Loucy (cell line): ENCODE data around the gene PIBF1.
"Not testable (repeated sequence)": the region's sequence is repeated elsewhere in the genome, so short reads cannot be mapped to it uniquely, and the experiment has no call there.

ENCODE experiments used
- H2AFZ ChIP-seq: fragments of 200-600 bp; sonication (generic); 2 replicates; pipeline ENCODE4 v1.6.0; 2016; ENCODE audit warnings: antibody characterized with exemption, mild to moderate bottlenecking, low read length, moderate library complexity
- H3F3A ChIP-seq: fragments of 200-600 bp; 2 replicates; pipeline ENCODE4 v1.6.0; 2016; ENCODE audit warnings: antibody characterized with exemption, low read depth, mild to moderate bottlenecking
- H3K27me3 ChIP-seq: fragments of 200-600 bp; sonication (generic); 2 replicates; pipeline ENCODE4 v1.6.1; 2014; ENCODE audit warnings: low read length, mild to moderate bottlenecking; ENCODE audit not compliant: insufficient read depth, poor library complexity, severe bottlenecking
- H3K36me3 ChIP-seq: fragments of 200-600 bp; sonication (generic); 2 replicates; pipeline ENCODE4 v1.6.1; 2016; ENCODE audit warnings: low read length; ENCODE audit not compliant: insufficient read depth
- H3K4me1 ChIP-seq: fragments of 200-600 bp; sonication (generic); 2 replicates; pipeline ENCODE4 v1.5.1; 2014; ENCODE audit warnings: low read length, mild to moderate bottlenecking; ENCODE audit not compliant: insufficient read depth, poor library complexity, severe bottlenecking
- H3K4me2 ChIP-seq: fragments of 200-600 bp; sonication (generic); 2 replicates; pipeline ENCODE4 v1.6.0; 2014; ENCODE audit warnings: antibody characterized with exemption, low read length, low read depth, mild to moderate bottlenecking; ENCODE audit not compliant: poor library complexity, severe bottlenecking
- H3K4me3 ChIP-seq: fragments of 200-600 bp; sonication (generic); 2 replicates; pipeline ENCODE4 v1.5.1; 2014; ENCODE audit warnings: low read length, mild to moderate bottlenecking, mixed read lengths; ENCODE audit not compliant: poor library complexity, severe bottlenecking
- H3K79me2 ChIP-seq: fragments of 200-600 bp; sonication (generic); 2 replicates; pipeline ENCODE4 v1.6.1; 2014; ENCODE audit warnings: low read length; ENCODE audit not compliant: insufficient read depth
- H3K9ac ChIP-seq: fragments of 200-600 bp; sonication (generic); 2 replicates; pipeline ENCODE4 v1.6.0; 2014; ENCODE audit warnings: mild to moderate bottlenecking, low read depth, low read length, moderate library complexity; ENCODE audit not compliant: poor library complexity, severe bottlenecking
- H3K9me2 ChIP-seq: fragments of 200-600 bp; sonication (generic); replicated peaks from 2 replicates; pipeline ENCODE4 v1.6.1; 2016; ENCODE audit warnings: low read depth, low read length, mixed read lengths
- H3K9me3 ChIP-seq: fragments of 200-600 bp; sonication (generic); 2 replicates; pipeline ENCODE4 v1.6.1; 2014; ENCODE audit warnings: mild to moderate bottlenecking, antibody characterized with exemption, low read length, low read depth; ENCODE audit not compliant: insufficient read depth
- H4K20me1 ChIP-seq: fragments of 200-600 bp; sonication (generic); 2 replicates; pipeline ENCODE4 v1.6.0; 2014; ENCODE audit warnings: antibody characterized with exemption, low read length, mild to moderate bottlenecking; ENCODE audit not compliant: insufficient read depth, poor library complexity, severe bottlenecking
- CTCF ChIP-seq: fragments of 200-600 bp; sonication (generic); conservative IDR thresholded peaks from 2 replicates; pipeline ENCODE4 v1.5.1; 2014; ENCODE audit warnings: mild to moderate bottlenecking, antibody characterized with exemption, low read length
- EZH2phosphoT487 ChIP-seq: fragments of 200-600 bp; IDR thresholded peaks from 2 replicates; pipeline ENCODE4 v1.6.1; 2018; ENCODE audit warnings: antibody characterized with exemption, mild to moderate bottlenecking, moderate library complexity, borderline replicate concordance

PIBF1 gene

GRCh38 chr13:73040968-73041596, 259.1 kb downstream of the PIBF1 start:
- H3K36me3 ChIP-seq = no peaks in the 10 kb centered on the region
- H3K79me2 ChIP-seq = no peaks in the 10 kb centered on the region
- no peak overlapping the region for H2AFZ ChIP-seq
- H3K4me2 ChIP-seq = peak overlapping the region; percentile 49
- H3K27me3 ChIP-seq = no peaks in the 10 kb centered on the region
- H3K9me2 ChIP-seq = no peaks in the 10 kb centered on the region
- no peak for TF ChIP-seq CTCF
- peak; percentile 85 for TF ChIP-seq EZH2phosphoT487
- no peak overlapping the region for H3K9ac ChIP-seq
- H4K20me1 ChIP-seq = no peaks in the 10 kb centered on the region
- H3K9me3 ChIP-seq = no peaks in the 10 kb centered on the region
- H3K4me1 ChIP-seq = peaks cover 7% of the 10 kb centered on the region
- no peak overlapping the region for H3K4me3 ChIP-seq
- no peaks in the 10 kb centered on the region for H3F3A ChIP-seq

- Histone ChIP-seq H3K9me3 (no peaks in the 10 kb centered on the region), H3K9ac (no peak overlapping the region), H3K27me3 (no peaks in the 10 kb centered on the region), H3K9me2 (no peaks in the 10 kb centered on the region), H3F3A (no peaks in the 10 kb centered on the region), H3K4me3 (no peak overlapping the region), H4K20me1 (no peaks in the 10 kb centered on the region), H3K79me2 (no peaks in the 10 kb centered on the region), H3K4me1 (peaks cover 7% of the 10 kb centered on the region), H2AFZ (no peak overlapping the region), H3K4me2 (no peak overlapping the region), H3K36me3 (no peaks in the 10 kb centered on the region)
- TF ChIP-seq EZH2phosphoT487 = no peak
Observed at GRCh38 chr13:73045031-73045430, 263.1 kb downstream of the PIBF1 start.

GRCh38 chr13:73048615-73049014, 266.7 kb downstream of the PIBF1 start:
- not testable (repeated sequence) for H3K9me2 ChIP-seq, H3K4me3 ChIP-seq, H3K27me3 ChIP-seq, H3K36me3 ChIP-seq, H3K4me1 ChIP-seq, H3K79me2 ChIP-seq, H3K9me3 ChIP-seq, H3K4me2 ChIP-seq, H3F3A ChIP-seq, H4K20me1 ChIP-seq, H2AFZ ChIP-seq, H3K9ac ChIP-seq

- Histone ChIP-seq H3K9me3 (no peaks in the 10 kb centered on the region), H3K79me2 (no peaks in the 10 kb centered on the region), H4K20me1 (no peaks in the 10 kb centered on the region), H3K9me2 (no peaks in the 10 kb centered on the region), H3K4me1 (no peaks in the 10 kb centered on the region), H3K4me2 (no peak overlapping the region), H3F3A (no peaks in the 10 kb centered on the region), H3K4me3 (no peak overlapping the region), H3K27me3 (peaks cover 5% of the 10 kb centered on the region), H3K36me3 (no peaks in the 10 kb centered on the region), H2AFZ (no peak overlapping the region), H3K9ac (no peak overlapping the region)
- TF ChIP-seq CTCF (no peak), EZH2phosphoT487 (no peak)
Observed at GRCh38 chr13:73054712-73055111, 272.8 kb downstream of the PIBF1 start.
